ENCODE measurements around the gene C2CD4B. TPM values are rescaled to one million over a fixed set of nuclear protein-coding genes. Genes with fewer than 3 reads are reported as not detected.

C2CD4B gene
- total RNA-seq, 1 donor: not detected

- DNase-seq (ENCODE audit: insufficient read length, low spot score, missing footprints): no peak
- no peak overlapping the region for H3K4me2 ChIP-seq (ENCODE audit: insufficient read depth, low read length)
- peaks cover 40% of the 10 kb centered on the region for H3K27me3 ChIP-seq (ENCODE audit: insufficient read depth, low read length)
- no peaks in the 10 kb centered on the region for H3K36me3 ChIP-seq (ENCODE audit: insufficient read depth, low read length)
- H4K20me1 ChIP-seq (ENCODE audit: insufficient read depth, low read length): no peaks in the 10 kb centered on the region
- TF ChIP-seq, protein P1, sequence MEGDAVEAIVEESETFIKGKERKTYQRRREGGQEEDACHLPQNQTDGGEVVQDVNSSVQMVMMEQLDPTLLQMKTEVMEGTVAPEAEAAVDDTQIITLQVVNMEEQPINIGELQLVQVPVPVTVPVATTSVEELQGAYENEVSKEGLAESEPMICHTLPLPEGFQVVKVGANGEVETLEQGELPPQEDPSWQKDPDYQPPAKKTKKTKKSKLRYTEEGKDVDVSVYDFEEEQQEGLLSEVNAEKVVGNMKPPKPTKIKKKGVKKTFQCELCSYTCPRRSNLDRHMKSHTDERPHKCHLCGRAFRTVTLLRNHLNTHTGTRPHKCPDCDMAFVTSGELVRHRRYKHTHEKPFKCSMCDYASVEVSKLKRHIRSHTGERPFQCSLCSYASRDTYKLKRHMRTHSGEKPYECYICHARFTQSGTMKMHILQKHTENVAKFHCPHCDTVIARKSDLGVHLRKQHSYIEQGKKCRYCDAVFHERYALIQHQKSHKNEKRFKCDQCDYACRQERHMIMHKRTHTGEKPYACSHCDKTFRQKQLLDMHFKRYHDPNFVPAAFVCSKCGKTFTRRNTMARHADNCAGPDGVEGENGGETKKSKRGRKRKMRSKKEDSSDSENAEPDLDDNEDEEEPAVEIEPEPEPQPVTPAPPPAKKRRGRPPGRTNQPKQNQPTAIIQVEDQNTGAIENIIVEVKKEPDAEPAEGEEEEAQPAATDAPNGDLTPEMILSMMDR (IDR thresholded peaks at IDR 0.05; ENCODE audit: extremely low read depth, low read depth, low read length): no peak
- no peak overlapping the region for H3K27ac ChIP-seq (ENCODE audit: low read depth, low read length)
- H3K4me1 ChIP-seq (ENCODE audit: insufficient read depth, low read length): no peaks in the 10 kb centered on the region
- H3K9me3 ChIP-seq (ENCODE audit: low read depth, low read length): no peaks in the 10 kb centered on the region
- no peak overlapping the region for H2AFZ ChIP-seq (ENCODE audit: low read length)
- H3K79me2 ChIP-seq (ENCODE audit: insufficient read depth, low read length): no peaks in the 10 kb centered on the region
- no peak overlapping the region for H3K4me3 ChIP-seq (ENCODE audit: insufficient read depth, low read length)
Measured at GRCh38 chr15:62190274-62190673, 25.2 kb upstream of the C2CD4B start.

DNA sequence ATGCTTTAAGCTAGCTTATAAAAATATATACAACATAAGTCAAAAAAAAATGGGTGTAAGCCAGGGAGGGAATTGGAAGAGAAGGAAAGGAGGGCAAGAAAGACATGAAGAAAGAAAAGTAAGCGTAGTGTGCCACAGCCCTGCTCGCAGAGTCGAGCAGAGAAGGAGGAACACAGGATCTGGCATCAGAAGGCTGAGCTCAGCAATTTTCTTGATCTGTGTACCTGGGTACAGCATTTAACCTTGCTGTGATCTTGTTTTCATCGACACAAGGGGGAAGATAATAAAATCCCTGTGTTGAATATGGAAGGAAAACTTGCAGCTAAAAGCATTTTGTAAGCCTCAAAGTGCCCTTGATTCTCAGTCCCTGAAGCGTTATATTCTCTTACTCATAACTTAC is 23.7 kb upstream of the C2CD4B start:
- no peak for DNase-seq (ENCODE audit: insufficient read length, low spot score, missing footprints)
- H3K4me3 ChIP-seq (ENCODE audit: insufficient read depth, low read length): no peak overlapping the region
- H3K4me2 ChIP-seq (ENCODE audit: insufficient read depth, low read length): no peak overlapping the region
- no peaks in the 10 kb centered on the region for H3K79me2 ChIP-seq (ENCODE audit: insufficient read depth, low read length)
- no peaks in the 10 kb centered on the region for H3K36me3 ChIP-seq (ENCODE audit: insufficient read depth, low read length)
- TF ChIP-seq, protein P1 (IDR thresholded peaks at IDR 0.05; ENCODE audit: extremely low read depth, low read depth, low read length): no peak
- H3K27ac ChIP-seq (ENCODE audit: low read depth, low read length): no peak overlapping the region
- H3K4me1 ChIP-seq (ENCODE audit: insufficient read depth, low read length): no peaks in the 10 kb centered on the region
- H3K9me3 ChIP-seq (ENCODE audit: low read depth, low read length): no peaks in the 10 kb centered on the region
- H3K27me3 ChIP-seq (ENCODE audit: insufficient read depth, low read length): peaks cover 34% of the 10 kb centered on the region
- no peaks in the 10 kb centered on the region for H4K20me1 ChIP-seq (ENCODE audit: insufficient read depth, low read length)
- no peak overlapping the region for H2AFZ ChIP-seq (ENCODE audit: low read length)

DNA sequence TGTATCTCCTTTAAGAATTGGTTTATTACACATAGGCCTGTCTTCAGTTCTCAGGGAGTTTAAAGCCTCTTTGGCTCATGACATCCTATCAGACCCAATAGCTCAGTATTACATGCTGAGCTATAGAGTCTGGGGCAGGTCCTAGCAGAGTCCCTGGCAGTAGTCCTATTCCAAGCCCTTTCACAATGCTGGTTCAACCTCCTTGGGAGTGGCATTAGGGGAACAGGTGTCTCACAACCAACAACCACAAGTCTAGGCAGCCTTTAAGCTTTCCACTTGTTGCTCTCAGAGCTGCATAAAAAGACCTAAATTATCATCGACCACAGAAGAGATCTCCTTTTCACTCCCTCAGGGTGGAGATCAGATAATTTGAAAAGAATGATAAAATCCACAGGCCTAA is 22.8 kb upstream of the C2CD4B start:
- Histone ChIP-seq H3K27ac (ENCODE audit: low read depth, low read length) (no peak overlapping the region), H3K36me3 (ENCODE audit: insufficient read depth, low read length) (no peaks in the 10 kb centered on the region), H3K4me1 (ENCODE audit: insufficient read depth, low read length) (no peaks in the 10 kb centered on the region), H3K9me3 (ENCODE audit: low read depth, low read length) (no peaks in the 10 kb centered on the region), H3K79me2 (ENCODE audit: insufficient read depth, low read length) (no peaks in the 10 kb centered on the region), H4K20me1 (ENCODE audit: insufficient read depth, low read length) (no peaks in the 10 kb centered on the region), H2AFZ (ENCODE audit: low read length) (no peak overlapping the region), H3K27me3 (ENCODE audit: insufficient read depth, low read length) (peaks cover 34% of the 10 kb centered on the region), H3K4me2 (ENCODE audit: insufficient read depth, low read length) (no peak overlapping the region), H3K4me3 (ENCODE audit: insufficient read depth, low read length) (no peak overlapping the region)
- TF ChIP-seq, protein P1 (IDR thresholded peaks at IDR 0.05; ENCODE audit: extremely low read depth, low read depth, low read length): no peak
- no peak for DNase-seq (ENCODE audit: insufficient read length, low spot score, missing footprints)

DNA sequence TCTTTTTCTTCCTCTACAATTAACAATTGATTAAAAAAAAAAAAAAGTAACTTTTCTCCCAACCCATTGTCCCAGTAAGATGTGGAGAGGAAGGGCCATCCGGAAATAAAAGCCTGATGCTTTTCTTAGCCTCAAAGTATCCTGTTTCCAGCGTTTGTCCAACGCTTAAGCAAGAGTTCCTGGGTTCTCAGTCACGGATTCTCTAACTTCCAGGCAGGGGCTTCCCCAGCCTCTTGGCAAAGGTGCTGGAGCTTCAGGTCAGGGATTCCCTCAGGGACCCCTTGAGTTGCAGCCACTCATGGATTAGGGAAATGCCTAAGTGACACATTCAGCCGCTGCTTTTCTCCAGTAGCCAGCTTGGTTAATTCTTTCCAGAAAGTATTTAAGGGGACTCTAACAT is 22.3 kb upstream of the C2CD4B start:
- peaks cover 32% of the 10 kb centered on the region for H3K27me3 ChIP-seq (ENCODE audit: insufficient read depth, low read length)
- no peak for DNase-seq (ENCODE audit: insufficient read length, low spot score, missing footprints)
- TF ChIP-seq, protein P1 (IDR thresholded peaks at IDR 0.05; ENCODE audit: extremely low read depth, low read depth, low read length): no peak

More for the DNA sequence above, 22.3 kb upstream of the C2CD4B start:
- H3K4me1 ChIP-seq (ENCODE audit: insufficient read depth, low read length): no peaks in the 10 kb centered on the region
- no peak overlapping the region for H3K4me2 ChIP-seq (ENCODE audit: insufficient read depth, low read length)
- H3K79me2 ChIP-seq (ENCODE audit: insufficient read depth, low read length): no peaks in the 10 kb centered on the region
- no peak overlapping the region for H3K27ac ChIP-seq (ENCODE audit: low read depth, low read length)
- no peaks in the 10 kb centered on the region for H4K20me1 ChIP-seq (ENCODE audit: insufficient read depth, low read length)
- no peaks in the 10 kb centered on the region for H3K9me3 ChIP-seq (ENCODE audit: low read depth, low read length)
- H3K36me3 ChIP-seq (ENCODE audit: insufficient read depth, low read length): no peaks in the 10 kb centered on the region
- no peak overlapping the region for H2AFZ ChIP-seq (ENCODE audit: low read length)
- H3K4me3 ChIP-seq (ENCODE audit: insufficient read depth, low read length): no peak overlapping the region

Measured in osteoblast (primary cell).